ENCODE measurements around the gene RBM47.
A peak's percentile ranks its signal among the peaks of the same experiment; 100 is the strongest.

RBM47 gene

DNA sequence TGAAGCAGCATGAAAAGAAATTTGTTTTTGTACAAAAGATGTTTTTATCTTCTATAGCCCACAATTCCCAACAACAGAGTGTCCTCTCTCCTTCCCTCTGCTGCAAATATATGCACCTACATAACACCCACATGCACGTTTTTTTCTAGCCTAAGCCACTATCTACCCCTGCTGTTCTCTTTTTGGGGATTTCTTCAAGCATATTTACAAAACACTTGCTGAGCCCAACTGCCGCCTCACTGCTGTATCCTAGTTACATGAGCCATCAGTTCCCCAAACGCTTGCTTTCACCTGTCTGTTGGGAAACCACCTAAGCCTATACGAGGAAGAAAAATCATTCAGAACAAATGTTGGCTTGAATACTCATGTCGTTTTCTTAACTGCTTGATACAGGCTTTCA, 167.3 kb downstream of the RBM47 start:
- Histone ChIP-seq H2AFZ (ENCODE audit: low read depth, low read length) (peak overlapping the region; percentile 82; the same call in 1 of the 2 replicates), H3K36me3 (replicated peaks; ENCODE audit: low read depth, low read length) (peaks cover 10% of the 10 kb centered on the region), H4K20me1 (ENCODE audit: insufficient read depth, low read length) (no peaks in the 10 kb centered on the region), H3K27me3 (ENCODE audit: low read depth, low read length) (no peaks in the 10 kb centered on the region), H3K9ac (ENCODE audit: low read length) (peak overlapping the region; percentile 63), H3K79me2 (ENCODE audit: low read length) (no peaks in the 10 kb centered on the region), H3K27ac (ENCODE audit: low read length) (peak overlapping the region; percentile 89), H3K4me1 (ENCODE audit: low read length) (peaks cover 67% of the 10 kb centered on the region), H3K9me3 (ENCODE audit: insufficient read depth, low read length) (no peaks in the 10 kb centered on the region), H3K4me3 (ENCODE audit: low read length) (peak overlapping the region; percentile 48), H3K4me2 (ENCODE audit: low read length) (peak overlapping the region; percentile 65)
- peak; percentile 34 for TF ChIP-seq CTCF (IDR thresholded peaks at IDR 0.05; ENCODE audit: low read depth, low read length)
- TF ChIP-seq EZH2phosphoT487 (IDR thresholded peaks at IDR 0.05; ENCODE audit: low read depth): no peak

GRCh38 chr4:40461879-40462278, 167.8 kb downstream of the RBM47 start:
- Histone ChIP-seq H3K9me3 (ENCODE audit: insufficient read depth, low read length) (no peaks in the 10 kb centered on the region), H2AFZ (ENCODE audit: low read depth, low read length) (peak overlapping the region; percentile 82; the same call in 1 of the 2 replicates), H3K79me2 (ENCODE audit: low read length) (no peaks in the 10 kb centered on the region), H3K27me3 (ENCODE audit: low read depth, low read length) (no peaks in the 10 kb centered on the region), H3K4me3 (ENCODE audit: low read length) (peak overlapping the region; percentile 48), H3K9ac (ENCODE audit: low read length) (peak overlapping the region; percentile 63), H3K27ac (ENCODE audit: low read length) (peak overlapping the region; percentile 89), H3K4me1 (ENCODE audit: low read length) (peaks cover 63% of the 10 kb centered on the region), H4K20me1 (ENCODE audit: insufficient read depth, low read length) (no peaks in the 10 kb centered on the region), H3K36me3 (replicated peaks; ENCODE audit: low read depth, low read length) (peaks cover 10% of the 10 kb centered on the region), H3K4me2 (ENCODE audit: low read length) (peak overlapping the region; percentile 65)
- TF ChIP-seq EZH2phosphoT487 (IDR thresholded peaks at IDR 0.05; ENCODE audit: low read depth) (no peak), CTCF (IDR thresholded peaks at IDR 0.05; ENCODE audit: low read depth, low read length) (no peak)

GRCh38 chr4:40461062-40461461, 168.6 kb downstream of the RBM47 start:
- Histone ChIP-seq H3K27me3 (ENCODE audit: low read depth, low read length) (no peaks in the 10 kb centered on the region), H3K79me2 (ENCODE audit: low read length) (no peaks in the 10 kb centered on the region), H3K27ac (ENCODE audit: low read length) (no peak overlapping the region), H2AFZ (ENCODE audit: low read depth, low read length) (no peak overlapping the region), H4K20me1 (ENCODE audit: insufficient read depth, low read length) (no peaks in the 10 kb centered on the region), H3K4me2 (ENCODE audit: low read length) (no peak overlapping the region), H3K9me3 (ENCODE audit: insufficient read depth, low read length) (no peaks in the 10 kb centered on the region), H3K9ac (ENCODE audit: low read length) (no peak overlapping the region), H3K4me1 (ENCODE audit: low read length) (peaks cover 54% of the 10 kb centered on the region), H3K4me3 (ENCODE audit: low read length) (no peak overlapping the region), H3K36me3 (replicated peaks; ENCODE audit: low read depth, low read length) (peaks cover 10% of the 10 kb centered on the region)
- TF ChIP-seq EZH2phosphoT487 (IDR thresholded peaks at IDR 0.05; ENCODE audit: low read depth) (no peak), CTCF (IDR thresholded peaks at IDR 0.05; ENCODE audit: low read depth, low read length) (no peak)

DNA sequence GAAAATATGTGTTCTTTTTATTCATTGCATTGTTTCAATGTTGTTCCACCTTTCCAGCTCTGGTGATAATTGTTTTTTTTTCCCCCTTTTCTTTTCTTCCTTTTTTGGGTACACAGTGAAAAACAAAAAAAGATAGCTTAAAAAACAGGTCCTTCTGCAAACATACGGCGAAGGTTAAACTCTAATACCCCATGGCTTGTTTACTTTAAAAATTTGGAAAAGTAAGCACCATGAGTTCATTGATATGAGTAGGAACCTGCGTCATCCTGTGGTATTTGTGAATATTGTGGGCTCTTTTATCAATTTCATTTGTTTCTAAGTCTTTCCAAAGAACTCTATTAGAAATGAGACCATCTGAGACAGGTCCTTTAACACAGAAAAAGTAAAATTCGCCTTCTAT, 171.0 kb downstream of the RBM47 start:
- Histone ChIP-seq H3K27me3 (ENCODE audit: low read depth, low read length) (no peaks in the 10 kb centered on the region), H4K20me1 (ENCODE audit: insufficient read depth, low read length) (no peaks in the 10 kb centered on the region), H3K36me3 (replicated peaks; ENCODE audit: low read depth, low read length) (no peaks in the 10 kb centered on the region), H3K79me2 (ENCODE audit: low read length) (no peaks in the 10 kb centered on the region), H3K9me3 (ENCODE audit: insufficient read depth, low read length) (no peaks in the 10 kb centered on the region), H3K4me1 (ENCODE audit: low read length) (peaks cover 39% of the 10 kb centered on the region), H3K9ac (ENCODE audit: low read length) (no peak overlapping the region), H2AFZ (ENCODE audit: low read depth, low read length) (no peak overlapping the region), H3K4me3 (ENCODE audit: low read length) (no peak overlapping the region), H3K4me2 (ENCODE audit: low read length) (no peak overlapping the region), H3K27ac (ENCODE audit: low read length) (no peak overlapping the region)
- no peak for TF ChIP-seq EZH2phosphoT487 (IDR thresholded peaks at IDR 0.05; ENCODE audit: low read depth)
- TF ChIP-seq CTCF (IDR thresholded peaks at IDR 0.05; ENCODE audit: low read depth, low read length): no peak
